ENCODE data around the gene TIRAP.

The TIRAP gene

DNA sequence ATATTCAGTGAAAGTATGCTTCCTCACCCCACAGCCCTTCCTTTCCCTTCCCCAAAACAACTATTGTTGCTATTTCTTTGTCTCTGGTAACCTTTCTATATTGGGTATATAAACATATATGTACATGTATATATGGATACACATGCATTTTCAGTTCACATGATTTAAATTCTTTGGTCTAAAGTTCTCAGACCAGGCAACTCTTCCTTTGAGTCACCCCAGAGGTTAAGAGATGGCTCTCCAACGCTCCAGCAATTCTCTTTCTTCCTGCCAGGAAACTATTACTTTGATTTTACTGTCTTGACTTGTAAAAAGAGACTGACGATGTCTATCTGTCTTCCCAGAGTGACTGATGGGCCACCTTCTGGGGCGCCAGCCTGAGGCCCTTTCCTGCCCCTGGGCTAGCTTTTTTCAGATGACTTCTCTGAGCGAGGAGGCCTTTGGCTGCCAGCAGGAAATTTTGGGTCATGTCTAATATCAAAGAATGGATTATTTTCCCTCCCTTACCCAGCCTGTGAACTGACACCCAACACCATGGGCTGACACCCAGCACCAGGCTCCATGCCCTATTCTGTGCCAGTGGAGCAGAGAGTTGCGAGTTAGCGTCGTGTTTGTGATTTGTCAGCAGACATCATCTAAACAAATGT, 58.2 kb downstream of the TIRAP start:
- H2AFZ ChIP-seq = no peak overlapping the region
- H3K36me3 ChIP-seq (ENCODE audit: control insufficient read depth, insufficient read depth, low read length) = no peaks in the 10 kb centered on the region
- H3K4me1 ChIP-seq = no peaks in the 10 kb centered on the region
- H3K9me3 ChIP-seq (ENCODE audit: control insufficient read depth, low read length) = no peaks in the 10 kb centered on the region
- H3K79me2 ChIP-seq = no peaks in the 10 kb centered on the region
- H3K27ac ChIP-seq = no peak overlapping the region
- no peak overlapping the region for H3K4me2 ChIP-seq (ENCODE audit: low read length)
- H3K9ac ChIP-seq = no peak overlapping the region
- TF ChIP-seq, protein P1, sequence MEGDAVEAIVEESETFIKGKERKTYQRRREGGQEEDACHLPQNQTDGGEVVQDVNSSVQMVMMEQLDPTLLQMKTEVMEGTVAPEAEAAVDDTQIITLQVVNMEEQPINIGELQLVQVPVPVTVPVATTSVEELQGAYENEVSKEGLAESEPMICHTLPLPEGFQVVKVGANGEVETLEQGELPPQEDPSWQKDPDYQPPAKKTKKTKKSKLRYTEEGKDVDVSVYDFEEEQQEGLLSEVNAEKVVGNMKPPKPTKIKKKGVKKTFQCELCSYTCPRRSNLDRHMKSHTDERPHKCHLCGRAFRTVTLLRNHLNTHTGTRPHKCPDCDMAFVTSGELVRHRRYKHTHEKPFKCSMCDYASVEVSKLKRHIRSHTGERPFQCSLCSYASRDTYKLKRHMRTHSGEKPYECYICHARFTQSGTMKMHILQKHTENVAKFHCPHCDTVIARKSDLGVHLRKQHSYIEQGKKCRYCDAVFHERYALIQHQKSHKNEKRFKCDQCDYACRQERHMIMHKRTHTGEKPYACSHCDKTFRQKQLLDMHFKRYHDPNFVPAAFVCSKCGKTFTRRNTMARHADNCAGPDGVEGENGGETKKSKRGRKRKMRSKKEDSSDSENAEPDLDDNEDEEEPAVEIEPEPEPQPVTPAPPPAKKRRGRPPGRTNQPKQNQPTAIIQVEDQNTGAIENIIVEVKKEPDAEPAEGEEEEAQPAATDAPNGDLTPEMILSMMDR (IDR thresholded peaks at IDR 0.05) = no peak
- no peaks in the 10 kb centered on the region for H3K27me3 ChIP-seq (ENCODE audit: control insufficient read depth, insufficient read depth, low read length)
- H3K4me3 ChIP-seq (ENCODE audit: low read depth, low read length) = no peak overlapping the region

DNA sequence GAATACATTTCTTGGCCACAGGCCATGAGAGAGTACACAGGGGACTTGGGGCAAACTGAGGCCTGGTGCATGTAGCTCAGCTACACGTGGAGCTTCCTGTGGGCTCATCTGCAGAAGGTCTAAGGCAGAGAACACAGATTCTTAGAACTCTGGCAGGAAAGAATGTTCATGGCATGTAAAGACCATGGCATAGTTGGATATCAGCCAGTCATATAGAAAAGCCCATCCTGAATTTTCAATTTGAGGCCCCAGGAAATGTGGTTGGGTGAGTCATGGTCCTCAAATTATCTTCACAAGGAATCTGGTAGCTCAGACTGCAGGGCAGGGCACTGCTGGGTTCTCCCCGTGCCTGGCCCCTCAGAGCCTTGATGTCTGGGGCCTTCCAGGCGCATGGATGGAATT, 58.9 kb downstream of the TIRAP start:
- no peaks in the 10 kb centered on the region for H3K4me1 ChIP-seq
- no peak overlapping the region for H3K9ac ChIP-seq
- no peaks in the 10 kb centered on the region for H3K36me3 ChIP-seq (ENCODE audit: control insufficient read depth, insufficient read depth, low read length)
- H3K4me2 ChIP-seq (ENCODE audit: low read length) = no peak overlapping the region
- TF ChIP-seq, protein P1 (IDR thresholded peaks at IDR 0.05) = no peak
- H3K4me3 ChIP-seq (ENCODE audit: low read depth, low read length) = no peak overlapping the region
- no peaks in the 10 kb centered on the region for H3K27me3 ChIP-seq (ENCODE audit: control insufficient read depth, insufficient read depth, low read length)
- H3K9me3 ChIP-seq (ENCODE audit: control insufficient read depth, low read length) = no peaks in the 10 kb centered on the region
- no peak overlapping the region for H3K27ac ChIP-seq
- no peak overlapping the region for H2AFZ ChIP-seq
- H3K79me2 ChIP-seq = no peaks in the 10 kb centered on the region

DNA sequence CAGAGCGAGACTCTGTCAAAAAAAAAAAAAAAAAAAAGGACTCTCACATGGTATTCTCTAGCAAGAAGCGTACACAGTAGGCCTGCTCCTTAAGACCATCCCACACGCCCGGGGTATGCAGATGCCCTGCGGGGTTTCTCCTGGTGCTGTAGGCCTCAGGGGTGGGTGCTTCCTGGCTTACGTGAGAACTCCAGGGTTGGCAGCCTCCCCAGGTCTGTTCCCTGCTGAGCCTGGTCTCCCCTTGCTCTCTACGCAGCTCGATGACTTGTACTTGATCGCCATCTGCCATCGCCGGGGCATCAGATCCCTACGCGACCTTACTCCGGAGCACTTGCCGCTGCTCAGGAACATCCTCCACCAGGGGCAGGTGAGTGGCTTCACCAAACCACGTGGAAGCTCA, 60.2 kb downstream of the TIRAP start:
- H3K4me1 ChIP-seq = no peaks in the 10 kb centered on the region
- no peaks in the 10 kb centered on the region for H3K79me2 ChIP-seq
- no peak overlapping the region for H3K4me2 ChIP-seq (ENCODE audit: low read length)
- no peaks in the 10 kb centered on the region for H3K9me3 ChIP-seq (ENCODE audit: control insufficient read depth, low read length)
- H3K27ac ChIP-seq = no peak overlapping the region
- TF ChIP-seq, protein P1 (IDR thresholded peaks at IDR 0.05) = no peak
- H3K36me3 ChIP-seq (ENCODE audit: control insufficient read depth, insufficient read depth, low read length) = no peaks in the 10 kb centered on the region
- H2AFZ ChIP-seq = no peak overlapping the region
- H3K9ac ChIP-seq = no peak overlapping the region
- H3K4me3 ChIP-seq (ENCODE audit: low read depth, low read length) = no peak overlapping the region
- H3K27me3 ChIP-seq (ENCODE audit: control insufficient read depth, insufficient read depth, low read length) = no peaks in the 10 kb centered on the region
